Activated CD8-positive, alpha-beta T cell treated with anti-CD3 and anti-CD28 coated beads for 36 hours (primary cell): ENCODE results near the gene SMPD3. TPM values are rescaled to one million over a fixed set of nuclear protein-coding genes. Genes with fewer than 3 reads are reported as not detected.
A peak's percentile ranks its signal among the peaks of the same experiment; 100 is the strongest.

Experiments used
- ATAC-seq: fragments of 200-7000 bp; cut with Tn5 transposase; one replicate; pipeline ENCODE4 v1.10.0; 2021; ENCODE audit warnings: mild to moderate bottlenecking, moderate library complexity
- CTCF ChIA-PET: fragments of 350-600 bp; sonication (Branson Sonifier 250); formaldehyde crosslinking; loops from one replicate; lab custom pipeline; 2021; ENCODE audit warnings: antibody characterized with exemption; lab: Charles Lee
- POLR2A ChIA-PET: fragments of 350-600 bp; sonication (Branson Sonifier 250); formaldehyde crosslinking; loops from one replicate; lab custom pipeline; 2021; ENCODE audit warnings: antibody characterized with exemption; lab: Charles Lee
- DNase-seq: peaks from one replicate; pipeline ENCODE4 v3.0.0-alpha.2; 2020
- H3K27ac Mint-ChIP-seq: one replicate; pipeline ENCODE4 v1.8.0; 2021; ENCODE audit warnings: mild to moderate bottlenecking, mixed read lengths
- H3K27me3 Mint-ChIP-seq: one replicate; pipeline ENCODE4 v1.8.0; 2021; ENCODE audit warnings: mixed read lengths
- H3K36me3 Mint-ChIP-seq: one replicate; pipeline ENCODE4 v1.8.0; 2021; ENCODE audit warnings: low read depth, mixed read lengths
- H3K4me1 Mint-ChIP-seq: one replicate; pipeline ENCODE4 v1.8.0; 2021; ENCODE audit warnings: low read depth, mixed read lengths
- H3K4me3 Mint-ChIP-seq: one replicate; pipeline ENCODE4 v1.8.0; 2021; ENCODE audit warnings: mild to moderate bottlenecking, moderate library complexity, mixed read lengths
- H3K9me3 Mint-ChIP-seq: one replicate; pipeline ENCODE4 v1.8.0; 2021; ENCODE audit warnings: mixed read lengths
- CTCF ChIP-seq: fragments of 200-600 bp; IDR thresholded peaks from one replicate; pipeline ENCODE4 v1.8.0; 2022; ENCODE audit warnings: antibody characterized with exemption, mild to moderate bottlenecking
- intact Hi-C: fragments of 100-400 bp; cut with micrococcal nuclease; formaldehyde crosslinking; loops from one replicate; pipeline ENCODE4 v1.10.0; 2022
- total RNA-seq, 2 experiments: library from RNA; stranded (reverse); gene quantifications; one replicate each; pipeline ENCODE4 v1.2.3, GENCODE V29; 2021

Gene SMPD3
- total RNA-seq, 2 experiments from 2014 or later, result 0.16 to 0.63 TPM

- H3K9me3 Mint-ChIP-seq, result no peaks in the 10 kb centered on the region
- H3K4me3 Mint-ChIP-seq, result no peak overlapping the region
- H3K4me1 Mint-ChIP-seq, result peaks cover 34% of the 10 kb centered on the region
- peak; percentile 50 for TF ChIP-seq CTCF
- H3K36me3 Mint-ChIP-seq, result peaks cover 61% of the 10 kb centered on the region
- CTCF ChIA-PET, result interaction anchor here (1.2 to 5.3 kb wide), 14 partner anchors 9 to 165 kb away, joined by 3 to 28 read pairs (median 5); partner anchors contain the start of genes PLA2G15 and SLC7A6
- intact Hi-C loops, result no loop called here
- POLR2A ChIA-PET, result interaction anchor here (0.6 to 2.0 kb wide), 6 partner anchors 10 to 80 kb away, joined by 3 to 6 read pairs (median 3); no protein-coding TSS in a partner anchor
- H3K27me3 Mint-ChIP-seq, result no peaks in the 10 kb centered on the region
- no peak overlapping the region for H3K27ac Mint-ChIP-seq
- no peak for ATAC-seq
- DNase-seq, result peak; percentile 54
These were observed 92.7 kb downstream of the SMPD3 start for GRCh38 chr16:68355447-68356248.

- DNase-seq, result no peak
- Mint-ChIP-seq H3K27me3 (no peaks in the 10 kb centered on the region), H3K9me3 (no peaks in the 10 kb centered on the region), H3K4me3 (no peak overlapping the region), H3K27ac (no peak overlapping the region), H3K4me1 (peaks cover 34% of the 10 kb centered on the region), H3K36me3 (peaks cover 66% of the 10 kb centered on the region)
- ChIA-PET CTCF (interaction anchor here (1.2 to 5.3 kb wide), 7 partner anchors 10 to 166 kb away, joined by 3 to 28 read pairs (median 7); partner anchors contain the start of gene SLC7A6), POLR2A (interaction anchor here (1.8 kb wide), 1 partner anchor 43 kb away, joined by 4 read pairs; no protein-coding TSS in a partner anchor)
- TF ChIP-seq CTCF, result no peak
- intact Hi-C loops, result no loop called here
- no peak for ATAC-seq
These were observed 93.5 kb downstream of the SMPD3 start for GRCh38 chr16:68354816-68355215.

GRCh38 chr16:68353366-68353765, 94.9 kb downstream of the SMPD3 start:
- no peaks in the 10 kb centered on the region for H3K27me3 Mint-ChIP-seq
- H3K36me3 Mint-ChIP-seq, result peaks cover 73% of the 10 kb centered on the region
- H3K27ac Mint-ChIP-seq, result no peak overlapping the region
- ATAC-seq, result no peak
- CTCF ChIA-PET, result interaction anchor here (1.0 to 1.4 kb wide), 2 partner anchors 24 kb away, joined by 3 to 5 read pairs; no protein-coding TSS in a partner anchor
- no peak overlapping the region for H3K4me3 Mint-ChIP-seq
- intact Hi-C loops, result no loop called here
- peaks cover 34% of the 10 kb centered on the region for H3K4me1 Mint-ChIP-seq
- DNase-seq, result no peak
- no peak for TF ChIP-seq CTCF
- POLR2A ChIA-PET, result interaction anchor here (1.9 kb wide), 1 partner anchor 24 kb away, joined by 4 read pairs; no protein-coding TSS in a partner anchor
- H3K9me3 Mint-ChIP-seq, result no peaks in the 10 kb centered on the region

GRCh38 chr16:68351991-68352431, 96.3 kb downstream of the SMPD3 start:
- ATAC-seq (no peak), DNase-seq (no peak)
- Mint-ChIP-seq H3K36me3 (peaks cover 73% of the 10 kb centered on the region), H3K27me3 (no peaks in the 10 kb centered on the region), H3K9me3 (no peaks in the 10 kb centered on the region), H3K27ac (no peak overlapping the region), H3K4me3 (no peak overlapping the region), H3K4me1 (peaks cover 22% of the 10 kb centered on the region)
- ChIA-PET POLR2A (no interaction called here), CTCF (interaction anchor here (0.7 to 1.4 kb wide), 4 partner anchors 23 to 158 kb away, joined by 3 to 5 read pairs (median 4); no protein-coding TSS in a partner anchor)
- intact Hi-C loops, result no loop called here
- TF ChIP-seq CTCF, result no peak

- no peaks in the 10 kb centered on the region for H3K27me3 Mint-ChIP-seq
- intact Hi-C loops, result no loop called here
- TF ChIP-seq CTCF, result no peak
- no peak overlapping the region for H3K4me3 Mint-ChIP-seq
- peaks cover 21% of the 10 kb centered on the region for H3K4me1 Mint-ChIP-seq
- no peak for DNase-seq
- peaks cover 73% of the 10 kb centered on the region for H3K36me3 Mint-ChIP-seq
- ChIA-PET POLR2A (no interaction called here), CTCF (no interaction called here)
- no peaks in the 10 kb centered on the region for H3K9me3 Mint-ChIP-seq
- no peak for ATAC-seq
- no peak overlapping the region for H3K27ac Mint-ChIP-seq
These were observed 96.8 kb downstream of the SMPD3 start for GRCh38 chr16:68351463-68351862.
